GM23338 (cell line): ENCODE data around the gene SCN3A. TPM values are rescaled to one million over a fixed set of nuclear protein-coding genes. Genes with fewer than 3 reads are reported as not detected.

ENCODE experiments used
- ATAC-seq: fragments of 200-7000 bp; cut with Tn5 transposase; 3 replicates; pipeline ENCODE4 v1.9.1; 2020
- DNase-seq: peaks from one replicate; pipeline ENCODE4 v3.0.0-alpha.2; 2015; ENCODE audit warnings: low spot score
- H2AFZ ChIP-seq: fragments of 200-600 bp; sonication (generic); 2 replicates; pipeline ENCODE4 v1.8.0; 2016; ENCODE audit warnings: antibody characterized with exemption, mild to moderate bottlenecking, moderate library complexity
- H3F3A ChIP-seq: fragments of 200-600 bp; sonication (generic); replicated peaks from 2 replicates; pipeline ENCODE4 v1.8.0; 2017; ENCODE audit warnings: antibody characterized with exemption, mixed run types, low read depth
- H3K27ac ChIP-seq: fragments of 200-600 bp; sonication (generic); 2 replicates; pipeline ENCODE4 v1.6.1; 2016; ENCODE audit warnings: low read depth
- H3K27me3 ChIP-seq: fragments of 200-600 bp; sonication (generic); 2 replicates; pipeline ENCODE4 v1.8.0; 2016; ENCODE audit warnings: mild to moderate bottlenecking, mixed run types, moderate library complexity; ENCODE audit not compliant: insufficient read depth
- H3K36me3 ChIP-seq: fragments of 200-600 bp; sonication (generic); 2 replicates; pipeline ENCODE4 v1.8.0; 2016; ENCODE audit warnings: mild to moderate bottlenecking; ENCODE audit not compliant: insufficient read depth
- H3K4me1 ChIP-seq: fragments of 200-600 bp; sonication (generic); 2 replicates; pipeline ENCODE4 v1.8.0; 2016; ENCODE audit warnings: mild to moderate bottlenecking, moderate library complexity; ENCODE audit not compliant: insufficient read depth
- H3K4me2 ChIP-seq: fragments of 200-600 bp; sonication (generic); 2 replicates; pipeline ENCODE4 v1.7.1; 2017; ENCODE audit warnings: mixed run types
- H3K4me3 ChIP-seq: fragments of 200-600 bp; sonication (generic); 2 replicates; pipeline ENCODE4 v1.6.1; 2016; ENCODE audit warnings: mixed run types
- H3K79me2 ChIP-seq: fragments of 200-600 bp; sonication (generic); replicated peaks from 2 replicates; pipeline ENCODE4 v1.8.0; 2017; ENCODE audit warnings: mild to moderate bottlenecking; ENCODE audit not compliant: insufficient read depth
- H3K9me2 ChIP-seq: fragments of 200-600 bp; sonication (generic); 2 replicates; pipeline ENCODE4 v1.8.0; 2017; ENCODE audit not compliant: insufficient read depth
- H4K20me1 ChIP-seq: fragments of 200-600 bp; sonication (generic); replicated peaks from 2 replicates; pipeline ENCODE4 v1.8.0; 2017; ENCODE audit warnings: mild to moderate bottlenecking; ENCODE audit not compliant: insufficient read depth
- H3K27ac Mint-ChIP-seq: 2 replicates; pipeline ENCODE4 v1.8.0; 2020; ENCODE audit warnings: inconsistent platforms, mild to moderate bottlenecking, moderate library complexity, mixed read lengths
- H3K27me3 Mint-ChIP-seq: 3 replicates; pipeline ENCODE4 v1.8.0; 2022; ENCODE audit warnings: low read depth, mild to moderate bottlenecking, moderate library complexity, mixed read lengths, inconsistent platforms; ENCODE audit not compliant: insufficient read depth, poor library complexity
- H3K36me3 Mint-ChIP-seq: 3 replicates; pipeline ENCODE4 v1.8.0; 2021; ENCODE audit warnings: low read depth, mild to moderate bottlenecking, inconsistent platforms, moderate library complexity, mixed read lengths
- H3K4me1 Mint-ChIP-seq: 3 replicates; pipeline ENCODE4 v1.8.0; 2020; ENCODE audit warnings: mild to moderate bottlenecking, inconsistent platforms, mixed read lengths
- H3K4me3 Mint-ChIP-seq: 3 replicates; pipeline ENCODE4 v1.8.0; 2021; ENCODE audit warnings: moderate library complexity, mild to moderate bottlenecking, inconsistent platforms, mixed read lengths
- H3K9me3 Mint-ChIP-seq: 3 replicates; pipeline ENCODE4 v1.8.0; 2020; ENCODE audit warnings: moderate library complexity, mild to moderate bottlenecking, inconsistent platforms, mixed read lengths
- CREB1 ChIP-seq: fragments of 250-450 bp; sonication (Bioruptor Pico); IDR thresholded peaks from 2 replicates; pipeline ENCODE4 v1.5.0; 2020; ENCODE audit warnings: low read depth, mild to moderate bottlenecking, moderate library complexity
- EZH2 ChIP-seq: fragments of 200-600 bp; sonication (generic); IDR thresholded peaks from one replicate; pipeline ENCODE4 v1.8.0; 2017; ENCODE audit warnings: antibody characterized with exemption, mild to moderate bottlenecking, low read depth; ENCODE audit not compliant: unreplicated experiment
- EZH2phosphoT487 ChIP-seq: fragments of 200-600 bp; sonication (generic); IDR thresholded peaks from one replicate; pipeline ENCODE4 v1.8.1; 2018; ENCODE audit warnings: antibody characterized with exemption; ENCODE audit not compliant: unreplicated experiment
- JUNB ChIP-seq: IDR thresholded peaks from one replicate; pipeline ENCODE4 v1.6.1; 2016; ENCODE audit warnings: antibody characterized with exemption; ENCODE audit not compliant: unreplicated experiment
- NANOG ChIP-seq: IDR thresholded peaks from 2 replicates; pipeline ENCODE4 v1.6.1; 2016; ENCODE audit warnings: antibody characterized with exemption, borderline replicate concordance
- POLR2AphosphoS5 ChIP-seq: IDR thresholded peaks from 2 replicates; pipeline ENCODE4 v1.6.1; 2016; ENCODE audit warnings: antibody characterized with exemption, low read depth
- STAT1 ChIP-seq: IDR thresholded peaks from one replicate; pipeline ENCODE4 v1.6.1; 2016; ENCODE audit warnings: antibody characterized with exemption; ENCODE audit not compliant: unreplicated experiment
- ZNF114 ChIP-seq: fragments of 250-450 bp; sonication (Bioruptor Pico); IDR thresholded peaks from 2 replicates; pipeline ENCODE4 v1.5.0; 2020; ENCODE audit warnings: mild to moderate bottlenecking, moderate library complexity
- ZNF331 ChIP-seq: fragments of 250-450 bp; sonication (Bioruptor Pico); IDR thresholded peaks from 2 replicates; pipeline ENCODE4 v1.5.0; 2020; ENCODE audit warnings: low read depth, mild to moderate bottlenecking, moderate library complexity
- polyA plus RNA-seq: library from polyadenylated mRNA; unstranded; fragments of >200 nt; fragmentation: Nextera tagmentation; extraction: Ambion mirVana; gene quantifications from 2 replicates; pipeline ENCODE4 v1.2.1, GENCODE V29; 2016
- total RNA-seq: library from RNA; depleted of rRNA; stranded (reverse); fragments of >200 nt; shearing (Covaris generic); gene quantifications from 2 replicates; pipeline ENCODE4 v1.2.3, GENCODE V29; 2014
- TF ChIP-seq, protein P1 (sequence below): IDR thresholded peaks from one replicate; pipeline ENCODE4 v1.6.1; 2018; ENCODE audit warnings: antibody characterized with exemption; ENCODE audit not compliant: unreplicated experiment
- TF ChIP-seq, protein P2 (sequence below): fragments of 250-450 bp; sonication (Bioruptor Pico); IDR thresholded peaks from 2 replicates; pipeline ENCODE4 v1.5.0; 2020; ENCODE audit warnings: mild to moderate bottlenecking, moderate library complexity
- TF ChIP-seq, protein P3 (sequence below): IDR thresholded peaks from 2 replicates; pipeline ENCODE4 v1.6.1; 2016; ENCODE audit warnings: antibody characterized with exemption

SCN3A gene
- total and polyA plus RNA-seq, 2 experiments from 2014 or later = 0.66 TPM; not detected in 1

DNA sequence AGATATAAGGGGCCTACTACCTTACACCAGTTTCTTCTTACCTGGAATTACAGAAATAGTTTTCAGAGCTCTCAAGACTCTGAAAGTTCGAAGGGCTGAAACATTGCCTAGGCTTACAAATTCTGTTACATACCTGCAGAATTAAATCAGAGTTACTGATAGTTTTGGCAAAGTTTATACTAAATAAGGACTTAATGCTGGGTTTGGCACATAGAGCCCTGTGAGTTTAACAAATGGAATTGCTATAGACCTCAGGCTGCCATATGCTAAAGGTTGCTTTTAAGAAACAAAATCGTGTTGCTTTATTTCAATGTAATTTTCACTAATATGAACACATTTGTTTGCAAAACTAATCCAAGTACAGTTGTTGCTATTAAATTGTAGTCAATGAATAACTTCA, 40.1 kb downstream of the SCN3A start:
- Histone ChIP-seq H3K36me3 (no peaks in the 10 kb centered on the region), H3K79me2 (no peaks in the 10 kb centered on the region), H2AFZ (no peak overlapping the region), H3K9me2 (no peaks in the 10 kb centered on the region), H3K4me3 (no peak overlapping the region), H3F3A (no peaks in the 10 kb centered on the region), H3K4me2 (no peak overlapping the region), H4K20me1 (no peaks in the 10 kb centered on the region), H3K27ac (no peak overlapping the region), H3K4me1 (no peaks in the 10 kb centered on the region), H3K27me3 (no peaks in the 10 kb centered on the region)
- peaks cover 3% of the 10 kb centered on the region for H3K27me3 Mint-ChIP-seq
- H3K4me1 Mint-ChIP-seq = no peaks in the 10 kb centered on the region
- no peak overlapping the region for H3K4me3 Mint-ChIP-seq
- TF ChIP-seq, protein P1, sequence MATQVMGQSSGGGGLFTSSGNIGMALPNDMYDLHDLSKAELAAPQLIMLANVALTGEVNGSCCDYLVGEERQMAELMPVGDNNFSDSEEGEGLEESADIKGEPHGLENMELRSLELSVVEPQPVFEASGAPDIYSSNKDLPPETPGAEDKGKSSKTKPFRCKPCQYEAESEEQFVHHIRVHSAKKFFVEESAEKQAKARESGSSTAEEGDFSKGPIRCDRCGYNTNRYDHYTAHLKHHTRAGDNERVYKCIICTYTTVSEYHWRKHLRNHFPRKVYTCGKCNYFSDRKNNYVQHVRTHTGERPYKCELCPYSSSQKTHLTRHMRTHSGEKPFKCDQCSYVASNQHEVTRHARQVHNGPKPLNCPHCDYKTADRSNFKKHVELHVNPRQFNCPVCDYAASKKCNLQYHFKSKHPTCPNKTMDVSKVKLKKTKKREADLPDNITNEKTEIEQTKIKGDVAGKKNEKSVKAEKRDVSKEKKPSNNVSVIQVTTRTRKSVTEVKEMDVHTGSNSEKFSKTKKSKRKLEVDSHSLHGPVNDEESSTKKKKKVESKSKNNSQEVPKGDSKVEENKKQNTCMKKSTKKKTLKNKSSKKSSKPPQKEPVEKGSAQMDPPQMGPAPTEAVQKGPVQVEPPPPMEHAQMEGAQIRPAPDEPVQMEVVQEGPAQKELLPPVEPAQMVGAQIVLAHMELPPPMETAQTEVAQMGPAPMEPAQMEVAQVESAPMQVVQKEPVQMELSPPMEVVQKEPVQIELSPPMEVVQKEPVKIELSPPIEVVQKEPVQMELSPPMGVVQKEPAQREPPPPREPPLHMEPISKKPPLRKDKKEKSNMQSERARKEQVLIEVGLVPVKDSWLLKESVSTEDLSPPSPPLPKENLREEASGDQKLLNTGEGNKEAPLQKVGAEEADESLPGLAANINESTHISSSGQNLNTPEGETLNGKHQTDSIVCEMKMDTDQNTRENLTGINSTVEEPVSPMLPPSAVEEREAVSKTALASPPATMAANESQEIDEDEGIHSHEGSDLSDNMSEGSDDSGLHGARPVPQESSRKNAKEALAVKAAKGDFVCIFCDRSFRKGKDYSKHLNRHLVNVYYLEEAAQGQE = no peak
- TF ChIP-seq ZNF331 = no peak
- TF ChIP-seq ZNF114 (CRISPR knock-in tag) = no peak
- DNase-seq = no peak
- H3K36me3 Mint-ChIP-seq = no peaks in the 10 kb centered on the region
- H3K27ac Mint-ChIP-seq = no peak overlapping the region
- no peak for ATAC-seq
- no peaks in the 10 kb centered on the region for H3K9me3 Mint-ChIP-seq

DNA sequence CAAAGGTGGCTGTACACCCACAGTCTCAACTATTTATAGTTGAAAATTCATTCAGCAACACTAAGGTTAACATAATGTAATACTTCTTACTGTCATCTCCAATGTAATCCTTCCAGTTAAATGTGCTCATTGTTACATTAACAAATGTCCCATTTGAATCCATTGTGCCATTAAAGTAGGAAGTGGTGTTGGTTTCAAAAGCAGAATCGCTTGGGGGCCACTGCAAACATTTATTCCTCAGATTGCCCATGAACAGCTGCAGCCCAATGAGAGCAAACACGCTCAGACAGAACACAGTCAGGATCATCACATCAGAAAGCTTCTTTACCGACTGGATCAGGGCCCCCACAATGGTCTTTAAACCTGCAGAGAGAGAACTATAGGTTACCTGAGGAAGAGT, 41.4 kb downstream of the SCN3A start:
- Histone ChIP-seq H3K79me2 (no peaks in the 10 kb centered on the region), H3K4me2 (no peak overlapping the region), H3K4me1 (no peaks in the 10 kb centered on the region), H3K27ac (no peak overlapping the region), H4K20me1 (no peaks in the 10 kb centered on the region), H3K27me3 (no peaks in the 10 kb centered on the region), H3K4me3 (no peak overlapping the region), H3F3A (no peaks in the 10 kb centered on the region), H3K36me3 (no peaks in the 10 kb centered on the region), H2AFZ (no peak overlapping the region), H3K9me2 (no peaks in the 10 kb centered on the region)
- ATAC-seq = no peak
- H3K27me3 Mint-ChIP-seq = peaks cover 3% of the 10 kb centered on the region
- no peak for DNase-seq
- no peak overlapping the region for H3K27ac Mint-ChIP-seq
- TF ChIP-seq, protein P2, sequence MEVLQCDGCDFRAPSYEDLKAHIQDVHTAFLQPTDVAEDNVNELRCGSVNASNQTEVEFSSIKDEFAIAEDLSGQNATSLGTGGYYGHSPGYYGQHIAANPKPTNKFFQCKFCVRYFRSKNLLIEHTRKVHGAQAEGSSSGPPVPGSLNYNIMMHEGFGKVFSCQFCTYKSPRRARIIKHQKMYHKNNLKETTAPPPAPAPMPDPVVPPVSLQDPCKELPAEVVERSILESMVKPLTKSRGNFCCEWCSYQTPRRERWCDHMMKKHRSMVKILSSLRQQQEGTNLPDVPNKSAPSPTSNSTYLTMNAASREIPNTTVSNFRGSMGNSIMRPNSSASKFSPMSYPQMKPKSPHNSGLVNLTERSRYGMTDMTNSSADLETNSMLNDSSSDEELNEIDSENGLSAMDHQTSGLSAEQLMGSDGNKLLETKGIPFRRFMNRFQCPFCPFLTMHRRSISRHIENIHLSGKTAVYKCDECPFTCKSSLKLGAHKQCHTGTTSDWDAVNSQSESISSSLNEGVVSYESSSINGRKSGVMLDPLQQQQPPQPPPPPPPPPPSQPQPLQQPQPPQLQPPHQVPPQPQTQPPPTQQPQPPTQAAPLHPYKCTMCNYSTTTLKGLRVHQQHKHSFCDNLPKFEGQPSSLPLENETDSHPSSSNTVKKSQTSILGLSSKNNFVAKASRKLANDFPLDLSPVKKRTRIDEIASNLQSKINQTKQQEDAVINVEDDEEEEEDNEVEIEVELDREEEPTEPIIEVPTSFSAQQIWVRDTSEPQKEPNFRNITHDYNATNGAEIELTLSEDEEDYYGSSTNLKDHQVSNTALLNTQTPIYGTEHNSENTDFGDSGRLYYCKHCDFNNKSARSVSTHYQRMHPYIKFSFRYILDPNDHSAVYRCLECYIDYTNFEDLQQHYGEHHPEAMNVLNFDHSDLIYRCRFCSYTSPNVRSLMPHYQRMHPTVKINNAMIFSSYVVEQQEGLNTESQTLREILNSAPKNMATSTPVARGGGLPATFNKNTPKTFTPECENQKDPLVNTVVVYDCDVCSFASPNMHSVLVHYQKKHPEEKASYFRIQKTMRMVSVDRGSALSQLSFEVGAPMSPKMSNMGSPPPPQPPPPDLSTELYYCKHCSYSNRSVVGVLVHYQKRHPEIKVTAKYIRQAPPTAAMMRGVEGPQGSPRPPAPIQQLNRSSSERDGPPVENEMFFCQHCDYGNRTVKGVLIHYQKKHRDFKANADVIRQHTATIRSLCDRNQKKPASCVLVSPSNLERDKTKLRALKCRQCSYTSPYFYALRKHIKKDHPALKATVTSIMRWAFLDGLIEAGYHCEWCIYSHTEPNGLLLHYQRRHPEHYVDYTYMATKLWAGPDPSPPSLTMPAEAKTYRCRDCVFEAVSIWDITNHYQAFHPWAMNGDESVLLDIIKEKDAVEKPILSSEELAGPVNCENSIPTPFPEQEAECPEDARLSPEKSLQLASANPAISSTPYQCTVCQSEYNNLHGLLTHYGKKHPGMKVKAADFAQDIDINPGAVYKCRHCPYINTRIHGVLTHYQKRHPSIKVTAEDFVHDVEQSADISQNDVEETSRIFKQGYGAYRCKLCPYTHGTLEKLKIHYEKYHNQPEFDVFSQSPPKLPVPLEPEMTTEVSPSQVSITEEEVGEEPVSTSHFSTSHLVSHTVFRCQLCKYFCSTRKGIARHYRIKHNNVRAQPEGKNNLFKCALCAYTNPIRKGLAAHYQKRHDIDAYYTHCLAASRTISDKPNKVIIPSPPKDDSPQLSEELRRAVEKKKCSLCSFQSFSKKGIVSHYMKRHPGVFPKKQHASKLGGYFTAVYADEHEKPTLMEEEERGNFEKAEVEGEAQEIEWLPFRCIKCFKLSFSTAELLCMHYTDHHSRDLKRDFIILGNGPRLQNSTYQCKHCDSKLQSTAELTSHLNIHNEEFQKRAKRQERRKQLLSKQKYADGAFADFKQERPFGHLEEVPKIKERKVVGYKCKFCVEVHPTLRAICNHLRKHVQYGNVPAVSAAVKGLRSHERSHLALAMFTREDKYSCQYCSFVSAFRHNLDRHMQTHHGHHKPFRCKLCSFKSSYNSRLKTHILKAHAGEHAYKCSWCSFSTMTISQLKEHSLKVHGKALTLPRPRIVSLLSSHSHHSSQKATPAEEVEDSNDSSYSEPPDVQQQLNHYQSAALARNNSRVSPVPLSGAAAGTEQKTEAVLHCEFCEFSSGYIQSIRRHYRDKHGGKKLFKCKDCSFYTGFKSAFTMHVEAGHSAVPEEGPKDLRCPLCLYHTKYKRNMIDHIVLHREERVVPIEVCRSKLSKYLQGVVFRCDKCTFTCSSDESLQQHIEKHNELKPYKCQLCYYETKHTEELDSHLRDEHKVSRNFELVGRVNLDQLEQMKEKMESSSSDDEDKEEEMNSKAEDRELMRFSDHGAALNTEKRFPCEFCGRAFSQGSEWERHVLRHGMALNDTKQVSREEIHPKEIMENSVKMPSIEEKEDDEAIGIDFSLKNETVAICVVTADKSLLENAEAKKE (CRISPR knock-in tag) = no peak
- TF ChIP-seq POLR2AphosphoS5 (no peak), EZH2 (no peak), EZH2phosphoT487 (no peak), JUNB (no peak), STAT1 (no peak), CREB1 (CRISPR knock-in tag) (no peak), NANOG (no peak)
- TF ChIP-seq, protein P3, sequence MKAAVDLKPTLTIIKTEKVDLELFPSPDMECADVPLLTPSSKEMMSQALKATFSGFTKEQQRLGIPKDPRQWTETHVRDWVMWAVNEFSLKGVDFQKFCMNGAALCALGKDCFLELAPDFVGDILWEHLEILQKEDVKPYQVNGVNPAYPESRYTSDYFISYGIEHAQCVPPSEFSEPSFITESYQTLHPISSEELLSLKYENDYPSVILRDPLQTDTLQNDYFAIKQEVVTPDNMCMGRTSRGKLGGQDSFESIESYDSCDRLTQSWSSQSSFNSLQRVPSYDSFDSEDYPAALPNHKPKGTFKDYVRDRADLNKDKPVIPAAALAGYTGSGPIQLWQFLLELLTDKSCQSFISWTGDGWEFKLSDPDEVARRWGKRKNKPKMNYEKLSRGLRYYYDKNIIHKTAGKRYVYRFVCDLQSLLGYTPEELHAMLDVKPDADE = no peak
- H3K9me3 Mint-ChIP-seq = no peaks in the 10 kb centered on the region
- no peak overlapping the region for H3K4me3 Mint-ChIP-seq
- no peaks in the 10 kb centered on the region for H3K4me1 Mint-ChIP-seq
- H3K36me3 Mint-ChIP-seq = no peaks in the 10 kb centered on the region
